Esophagus muscularis mucosa (tissue), 4 donors: ENCODE results near the gene JPH2. TPM values are rescaled to one million over a fixed set of nuclear protein-coding genes. Genes with fewer than 3 reads are reported as not detected.

Experiments
- DNase-seq: peaks from one replicate; pipeline ENCODE4 v3.0.0-alpha.2; 2017; ENCODE audit errors: extremely low spot score
- H3K27ac ChIP-seq, 4 donors: fragments of 200-600 bp; sonication (generic); replicated peaks in 1 of 4; 1 replicate in 3 of 4; 2 replicates in 1 of 4; pipeline ENCODE4 v1.5.1; 2016 to 2019; ENCODE audit warnings: mild to moderate bottlenecking in 1 of 4
- H3K27me3 ChIP-seq, 4 donors: fragments of 200-600 bp; sonication (generic); one replicate each; pipeline versions ENCODE4 v1.5.1 to v1.6.0; 2016 to 2019
- H3K36me3 ChIP-seq, 4 donors: fragments of 200-600 bp; sonication (generic); one replicate each; pipeline ENCODE4 v1.5.1; 2016 to 2019
- H3K4me1 ChIP-seq, 4 donors: fragments of 200-600 bp; sonication (generic); one replicate each; pipeline ENCODE4 v1.5.1; 2016 to 2019
- H3K4me3 ChIP-seq, 4 donors: fragments of 200-600 bp; sonication (generic); 1 replicate in 2 of 4; 2 replicates in 2 of 4; pipeline ENCODE4 v1.5.1; 2016 to 2019; ENCODE audit warnings: mild to moderate bottlenecking in 4 of 4, moderate library complexity in 1 of 4
- H3K9me3 ChIP-seq, 4 donors: fragments of 200-600 bp; sonication (generic); 1 replicate in 3 of 4; 2 replicates in 1 of 4; pipeline ENCODE4 v1.5.1; 2016 to 2019
- CTCF ChIP-seq, 3 experiments: fragments of 200-600 bp in 2 of 3; fragments of 450-650 bp in 1 of 3; sonication (generic) in 2 of 3; IDR thresholded peaks; one replicate each; pipeline ENCODE4 v1.5.1; 2017 to 2019; ENCODE audit warnings: antibody characterized with exemption in 3 of 3, mild to moderate bottlenecking in 2 of 3, moderate library complexity in 1 of 3
- EP300 ChIP-seq: sonication (generic); formaldehyde crosslinking; IDR thresholded peaks from one replicate; pipeline ENCODE4 v1.6.1; 2017; ENCODE audit warnings: antibody characterized with exemption
- POLR2A ChIP-seq: fragments of 450-650 bp; IDR thresholded peaks from one replicate; pipeline ENCODE4 v1.6.1; 2017; ENCODE audit warnings: antibody characterized with exemption, moderate library complexity, mild to moderate bottlenecking, low read depth
- POLR2AphosphoS5 ChIP-seq, 2 donors: sonication (generic); formaldehyde crosslinking; IDR thresholded peaks; one replicate each; pipeline ENCODE4 v1.6.1; 2017; ENCODE audit warnings: antibody characterized with exemption in 2 of 2
- WGBS: methylation state at CpG from one replicate; pipeline ENCODE4 v1.1.5; 2018; 5-methylcytosine and 5-hydroxymethylcytosine counted together
- intact Hi-C: fragments of 100-400 bp; cut with DNase I; formaldehyde crosslinking; loops from one replicate; pipeline ENCODE4 v1.15.1; 2023
- total RNA-seq, 4 donors: library from RNA; depleted of rRNA; stranded (reverse); fragments of >200 nt; gene quantifications; one replicate each; pipeline versions ENCODE4 v1.1.0 to v1.2.1, GENCODE V29; 2016

The JPH2 gene
- total RNA-seq, 4 donors from 2014 or later, result 187 to 441 (median 295) TPM

GRCh38 chr20:44073011-44073674, 113.8 kb downstream of the JPH2 start:
- intact Hi-C loops, result loop anchor here (10.0 kb wide), 1 partner anchor 228 kb away; no protein-coding TSS in a partner anchor
- 84% methylated on average over 12 of the region's 16 CpGs for WGBS
- Histone ChIP-seq H3K27me3 (peaks cover 0 to 4% (median 0%) of the 10 kb centered on the region in 4 donors), H3K4me3 (no peak overlapping the region), H3K9me3 (no peaks in the 10 kb centered on the region), H3K36me3 (peaks cover 0 to 7% (median 2%) of the 10 kb centered on the region in 4 donors), H3K27ac (no peak overlapping the region), H3K4me1 (peaks cover 0 to 10% (median 0%) of the 10 kb centered on the region in 4 donors)
- peak; percentile 91 for DNase-seq
- TF ChIP-seq CTCF (IDR thresholded peaks at IDR 0.05) (no peak), POLR2A (no peak)

- Histone ChIP-seq H3K9me3 (no peaks in the 10 kb centered on the region), H3K27ac (no peak overlapping the region), H3K36me3 (peaks cover 0 to 7% (median 3%) of the 10 kb centered on the region in 4 donors), H3K27me3 (peaks cover 0 to 4% (median 0%) of the 10 kb centered on the region in 4 donors), H3K4me1 (peaks cover 0 to 10% (median 0%) of the 10 kb centered on the region in 4 donors), H3K4me3 (no peak overlapping the region)
- TF ChIP-seq EP300, result no peak
- TF ChIP-seq POLR2A, result no peak
- TF ChIP-seq POLR2AphosphoS5 (IDR thresholded peaks at IDR 0.05), result no peak
- no peak for TF ChIP-seq CTCF (IDR thresholded peaks at IDR 0.05)
- DNase-seq, result peak; percentile 77
- intact Hi-C loops, result loop anchor here (10.0 kb wide), 1 partner anchor 228 kb away; no protein-coding TSS in a partner anchor
- WGBS, result 77% methylated on average over 6 of the region's 6 CpGs
These were observed 114.6 kb downstream of the JPH2 start for GRCh38 chr20:44072384-44072783.

- Histone ChIP-seq H3K27me3 (peaks cover 0 to 4% (median 0%) of the 10 kb centered on the region in 4 donors), H3K27ac (no peak overlapping the region), H3K36me3 (peaks cover 0 to 12% (median 7%) of the 10 kb centered on the region in 4 donors), H3K4me1 (peaks cover 0 to 10% (median 0%) of the 10 kb centered on the region in 4 donors), H3K4me3 (no peak overlapping the region), H3K9me3 (no peaks in the 10 kb centered on the region)
- TF ChIP-seq CTCF (IDR thresholded peaks at IDR 0.05) (no peak), POLR2A (no peak), EP300 (no peak), POLR2AphosphoS5 (IDR thresholded peaks at IDR 0.05) (no peak)
- WGBS, result 88% methylated on average over 7 of the region's 11 CpGs
- DNase-seq, result peak; percentile 80
- intact Hi-C loops, result loop anchor here (10.0 kb wide), 1 partner anchor 227 kb away; no protein-coding TSS in a partner anchor
These were observed 115.4 kb downstream of the JPH2 start for GRCh38 chr20:44071526-44072111.

GRCh38 chr20:44071057-44071456, 115.9 kb downstream of the JPH2 start:
- TF ChIP-seq EP300 (no peak), CTCF (IDR thresholded peaks at IDR 0.05) (no peak), POLR2AphosphoS5 (IDR thresholded peaks at IDR 0.05) (no peak), POLR2A (no peak)
- DNase-seq, result peak; percentile 86
- WGBS, result 89% methylated on average over 8 of the region's 10 CpGs

More at GRCh38 chr20:44071057-44071456, 115.9 kb downstream of the JPH2 start:
- peaks cover 0 to 4% (median 0%) of the 10 kb centered on the region in 4 donors for H3K27me3 ChIP-seq
- peaks cover 0 to 16% (median 7%) of the 10 kb centered on the region in 4 donors for H3K36me3 ChIP-seq
- no peak overlapping the region for H3K27ac ChIP-seq
- H3K4me1 ChIP-seq, result peaks cover 0 to 10% (median 0%) of the 10 kb centered on the region in 4 donors
- H3K4me3 ChIP-seq, result no peak overlapping the region
- intact Hi-C loops, result loop anchor here (10.0 kb wide), 1 partner anchor 226 kb away; no protein-coding TSS in a partner anchor
- H3K9me3 ChIP-seq, result no peaks in the 10 kb centered on the region
